GM21381 (cell line): Measurements from ENCODE around the gene PMEPA1.

Experiments
- ATAC-seq: cut with Tn5 transposase; IDR thresholded peaks from one replicate; pipeline ENCODE4 v1.9.1; 2021; ENCODE audit warnings: mild to moderate bottlenecking, moderate library complexity; ENCODE audit not compliant: unreplicated experiment

Gene PMEPA1

DNA sequence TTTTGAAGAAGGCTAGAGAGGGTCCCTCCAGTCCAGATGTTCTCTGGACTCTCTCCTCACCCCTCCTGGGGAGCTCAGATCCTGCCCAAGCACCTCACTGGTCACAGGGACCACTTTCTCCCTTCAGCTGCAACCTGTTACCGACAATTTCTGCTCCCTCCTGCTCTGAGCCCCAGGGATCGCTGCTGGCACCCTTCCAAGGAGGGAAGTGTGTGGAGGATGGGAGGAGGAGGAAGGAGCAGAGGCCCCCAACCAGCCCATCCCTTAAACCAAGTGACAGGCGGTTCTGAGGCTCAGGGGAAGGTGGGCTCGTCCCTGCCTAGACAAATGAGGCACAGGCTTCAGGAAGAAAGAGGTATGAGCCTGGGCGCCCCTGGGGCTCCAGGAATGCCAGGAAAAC is 13.9 kb downstream of the PMEPA1 start:
- no peak for ATAC-seq

DNA sequence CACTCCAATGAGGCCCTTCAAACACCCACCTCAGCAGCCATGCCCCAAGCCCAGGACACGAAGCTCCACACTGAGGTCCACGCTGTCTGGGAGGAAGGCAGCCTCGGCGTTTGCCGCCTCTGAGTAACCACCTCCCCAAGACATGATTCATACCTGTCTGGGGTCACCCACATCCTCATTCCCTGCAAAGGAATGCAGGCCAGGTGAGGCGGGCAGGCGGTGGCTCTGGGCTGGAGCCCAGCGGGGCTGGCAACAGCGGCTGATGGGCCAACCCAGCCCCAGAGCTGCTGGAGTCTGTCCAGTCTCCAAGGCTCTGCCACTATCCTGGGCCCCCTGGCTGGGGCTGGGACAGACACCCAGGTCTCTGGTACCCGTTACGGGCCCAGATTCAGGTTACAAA is 14.8 kb downstream of the PMEPA1 start:
- no peak for ATAC-seq

DNA sequence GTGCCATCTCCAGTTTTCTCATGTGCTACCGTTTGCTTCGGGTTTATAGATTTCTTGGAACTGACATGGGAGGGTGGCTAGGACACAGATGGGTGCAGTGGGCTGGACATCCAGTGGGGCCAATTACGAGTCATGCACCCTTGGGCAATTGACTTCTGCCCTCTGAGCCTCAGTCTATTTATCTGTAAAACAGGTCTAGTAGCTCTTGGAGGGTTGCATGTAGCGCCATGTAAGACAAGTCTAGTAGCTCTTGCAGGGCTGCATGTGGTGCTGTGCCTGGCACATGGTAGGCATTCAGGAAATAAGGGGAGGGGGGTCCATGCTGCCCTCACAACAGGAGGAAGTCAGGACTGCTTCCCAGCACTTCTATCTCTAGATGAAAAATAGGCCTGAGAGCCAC is 15.3 kb downstream of the PMEPA1 start:
- ATAC-seq: no peak

DNA sequence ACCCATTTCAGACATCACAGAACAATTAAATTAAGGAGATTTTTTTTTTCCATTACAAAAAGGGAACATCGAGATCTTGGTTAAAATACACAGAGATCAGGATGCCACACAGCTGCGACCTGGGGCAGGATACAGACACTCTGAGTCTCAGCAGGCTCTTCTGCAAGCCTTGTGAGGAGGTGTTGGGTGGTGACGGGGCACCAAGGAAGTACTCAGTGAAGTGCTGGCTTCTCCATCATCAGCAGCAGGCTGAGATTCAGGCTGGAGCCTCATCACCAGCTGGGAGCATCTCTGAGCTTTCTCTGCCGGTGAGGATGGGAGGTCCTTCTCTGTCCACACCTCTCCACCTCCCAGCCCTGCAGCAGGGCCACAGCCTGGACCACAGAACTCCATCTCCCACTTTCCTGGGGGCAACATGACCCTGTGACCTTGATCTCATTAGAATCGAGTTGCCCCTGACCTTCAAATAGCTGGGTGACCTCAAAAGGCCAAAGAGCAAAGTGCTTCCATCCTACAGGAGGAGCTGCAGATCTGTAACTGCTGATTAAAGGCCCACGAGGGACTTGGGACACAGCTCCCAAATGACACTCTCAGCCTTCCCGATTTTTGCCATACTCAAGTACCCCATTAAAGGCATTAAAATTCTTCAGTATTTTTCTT is 16.0 kb downstream of the PMEPA1 start:
- no peak for ATAC-seq

DNA sequence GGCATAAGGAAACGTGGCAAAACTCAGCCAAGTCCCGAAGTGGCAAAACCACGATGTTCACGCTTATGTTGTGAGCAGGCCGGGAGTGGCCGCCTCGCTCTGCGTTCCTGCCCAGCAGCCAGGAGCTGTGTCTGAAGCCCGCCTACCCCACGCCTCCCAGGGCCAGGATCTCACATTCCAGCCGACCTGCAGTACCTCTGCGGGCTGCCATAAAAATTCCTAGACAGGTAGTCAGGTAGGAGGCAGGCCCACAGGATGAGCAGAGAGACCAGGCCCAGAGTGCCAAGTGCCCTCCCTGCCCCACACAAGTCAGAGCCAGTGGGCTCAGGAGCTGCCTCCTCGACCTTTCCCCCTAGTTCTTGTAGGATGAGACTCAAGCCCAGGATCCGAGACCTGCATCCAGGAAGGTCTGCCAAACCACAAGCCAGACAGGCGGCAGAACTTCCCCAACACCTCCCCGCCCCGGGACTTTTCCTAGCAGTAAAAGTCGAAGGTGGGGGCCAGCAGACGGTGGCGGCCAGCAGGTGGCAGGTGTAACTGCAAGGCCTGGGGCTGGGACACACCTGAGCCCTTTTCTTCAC is 16.7 kb downstream of the PMEPA1 start:
- ATAC-seq: no peak

DNA sequence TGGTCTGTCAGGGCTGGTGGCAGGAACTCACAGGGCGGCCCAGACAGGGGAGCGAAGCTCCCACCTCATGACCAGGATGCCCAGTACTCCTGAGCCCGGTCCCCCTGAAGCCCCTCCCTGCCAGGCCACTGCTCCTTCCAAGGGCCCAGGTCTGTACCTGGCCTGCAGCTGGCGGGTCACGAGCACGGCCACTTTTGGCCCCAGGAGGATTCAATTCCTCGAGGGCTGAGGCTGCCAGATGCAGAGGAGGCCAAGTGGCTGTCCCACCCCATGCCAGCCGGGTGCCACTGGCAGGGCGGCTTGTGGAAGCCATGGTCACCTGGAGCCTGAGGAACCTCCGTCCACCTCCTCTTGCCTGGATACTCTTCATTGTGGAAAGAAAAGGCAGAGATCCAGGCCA is 17.4 kb downstream of the PMEPA1 start:
- no peak for ATAC-seq

DNA sequence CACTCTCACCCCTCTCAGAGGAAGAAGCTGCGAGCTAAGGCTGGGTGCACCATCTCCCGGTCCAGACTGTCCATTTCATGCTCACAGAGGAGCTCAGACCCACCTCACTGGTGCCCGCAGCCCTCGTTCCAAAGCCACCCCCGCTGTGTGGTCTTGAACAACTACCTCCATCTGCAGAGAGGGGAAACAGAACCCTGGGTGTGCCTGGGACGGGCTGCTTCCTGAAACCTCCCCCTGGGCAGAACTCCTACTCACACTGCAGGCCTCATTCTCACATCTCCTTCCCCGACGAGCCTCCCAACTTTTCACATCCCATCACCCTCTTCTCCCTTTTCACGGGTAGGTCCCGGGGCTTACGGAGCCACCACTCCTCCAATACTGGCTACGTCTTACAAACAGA is 18.1 kb downstream of the PMEPA1 start:
- no peak for ATAC-seq

DNA sequence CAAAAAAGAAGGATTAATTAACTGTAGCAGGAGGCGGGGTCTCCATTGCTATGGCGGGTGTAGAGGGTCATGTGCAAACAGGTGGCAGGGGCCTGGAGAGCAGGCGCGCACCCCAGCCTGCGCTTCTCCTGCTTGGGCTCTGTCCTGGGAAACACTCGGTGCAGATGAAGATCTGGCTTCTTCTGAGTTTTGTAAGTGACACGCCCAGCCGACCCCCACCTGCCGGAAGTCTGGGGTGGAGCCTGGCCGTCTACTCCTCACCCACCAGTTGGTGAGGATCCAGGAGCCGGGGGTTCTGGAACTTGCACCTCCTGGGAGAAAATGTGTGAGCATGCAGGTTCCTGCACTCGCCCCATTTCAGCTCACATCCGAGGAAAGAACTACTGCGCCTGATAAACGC is 19.3 kb downstream of the PMEPA1 start:
- no peak for ATAC-seq

DNA sequence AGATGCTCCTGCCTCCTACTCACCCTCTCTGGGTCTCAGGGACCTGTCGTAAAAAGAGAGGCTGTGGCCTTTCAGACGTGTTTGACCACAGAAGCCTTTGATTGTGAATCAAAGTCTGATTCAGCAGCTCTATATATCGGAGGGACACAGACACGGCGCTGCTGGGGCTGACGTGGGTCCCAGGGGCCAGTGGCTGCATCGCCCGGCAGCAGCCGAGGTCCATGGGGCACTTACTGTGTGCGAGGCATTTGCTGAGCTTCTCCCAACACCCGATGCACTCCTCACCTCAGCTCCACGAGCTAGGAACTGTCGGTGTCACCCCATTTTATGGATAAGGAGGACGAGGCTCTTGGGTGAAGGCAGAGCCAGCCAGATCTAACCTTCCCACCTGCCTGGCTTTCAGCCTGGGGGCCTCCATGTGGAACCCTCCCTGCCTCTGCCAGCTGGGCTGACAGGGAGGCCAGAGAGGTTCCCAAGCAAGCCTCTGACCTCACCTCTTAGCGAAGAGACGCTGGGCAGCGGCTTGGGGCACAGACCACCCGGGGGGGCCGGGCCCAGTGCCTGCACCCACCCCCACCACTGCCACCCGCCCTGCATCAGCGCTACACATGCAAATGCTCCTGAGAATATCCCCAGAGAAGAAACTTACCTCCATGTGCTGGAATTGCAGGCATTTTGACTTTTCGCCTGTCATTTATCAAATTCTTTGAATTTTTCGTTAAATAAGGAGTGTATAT is 19.9 kb downstream of the PMEPA1 start:
- ATAC-seq: no peak

DNA sequence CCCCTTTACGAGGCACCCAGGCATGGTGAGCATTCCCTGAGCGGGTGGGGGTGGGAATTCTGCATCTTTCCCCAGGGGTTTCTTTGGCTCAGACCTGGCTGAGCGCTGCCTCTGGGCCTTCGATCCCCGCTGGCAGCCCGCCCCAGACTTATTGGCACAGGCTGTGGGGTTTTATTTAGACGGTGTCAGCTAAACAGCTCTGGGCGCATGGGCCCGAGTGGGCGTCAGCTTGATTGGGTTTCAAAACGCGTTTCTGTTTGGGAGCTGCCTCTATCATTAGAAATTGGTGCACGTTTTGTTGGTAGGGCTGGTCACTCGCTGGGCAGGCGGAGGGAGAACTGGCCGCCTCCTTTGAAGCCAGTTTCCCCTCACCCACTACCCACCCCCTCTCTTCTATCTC is 21.0 kb downstream of the PMEPA1 start:
- ATAC-seq: no peak

DNA sequence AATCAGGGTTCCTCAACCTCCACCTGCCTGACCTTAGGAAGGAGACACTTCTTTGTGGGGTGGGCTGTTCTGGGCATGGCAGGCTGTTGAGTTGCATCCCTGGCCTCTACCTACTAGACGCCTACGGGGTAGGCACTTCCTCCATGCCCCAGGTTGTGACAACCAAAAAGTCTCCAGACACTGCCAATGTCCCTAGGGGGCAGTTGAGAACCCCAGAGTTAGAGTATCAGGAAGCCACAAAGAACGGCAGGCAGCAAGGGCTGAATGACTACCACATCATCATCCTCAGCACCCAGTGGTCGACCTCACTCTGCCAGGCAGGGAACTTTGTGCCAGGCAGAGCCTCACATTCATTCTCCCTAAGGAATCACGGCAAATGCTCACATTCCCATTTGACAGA is 21.5 kb downstream of the PMEPA1 start:
- ATAC-seq: no peak

DNA sequence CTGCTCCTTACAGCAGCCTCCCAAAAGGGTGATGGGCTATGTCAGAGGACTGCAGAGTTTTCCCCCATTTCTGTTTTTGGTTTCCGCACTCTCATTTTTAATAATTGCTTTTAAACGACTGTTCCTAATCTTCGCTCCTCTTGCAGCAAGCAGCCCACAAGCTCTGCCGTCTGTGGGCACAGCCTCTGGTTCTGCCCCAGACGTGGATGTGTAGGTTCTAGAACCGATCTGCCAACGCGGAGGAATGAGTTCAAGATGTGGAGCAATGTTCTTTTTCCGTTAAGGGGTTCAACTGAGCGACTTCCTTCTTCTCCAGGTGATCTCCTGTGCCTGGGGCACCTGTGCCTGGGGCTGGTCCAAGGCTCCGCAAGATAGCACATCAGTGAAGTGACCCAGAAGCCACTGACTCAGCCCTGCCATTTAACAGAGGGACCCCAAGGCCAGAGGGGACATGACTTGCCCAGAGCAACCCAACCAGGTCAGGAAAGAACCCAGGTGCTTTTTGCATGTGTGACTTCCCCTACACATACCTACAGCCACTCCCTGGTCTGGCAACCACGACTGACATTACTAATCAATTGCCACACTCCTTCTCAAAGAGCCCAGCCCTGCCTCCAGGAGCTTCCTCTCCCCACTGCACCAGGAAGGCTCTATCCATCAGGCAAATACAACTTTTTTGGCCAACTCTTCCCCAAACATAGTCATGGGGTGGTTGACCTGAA is 22.7 kb downstream of the PMEPA1 start:
- no peak for ATAC-seq

DNA sequence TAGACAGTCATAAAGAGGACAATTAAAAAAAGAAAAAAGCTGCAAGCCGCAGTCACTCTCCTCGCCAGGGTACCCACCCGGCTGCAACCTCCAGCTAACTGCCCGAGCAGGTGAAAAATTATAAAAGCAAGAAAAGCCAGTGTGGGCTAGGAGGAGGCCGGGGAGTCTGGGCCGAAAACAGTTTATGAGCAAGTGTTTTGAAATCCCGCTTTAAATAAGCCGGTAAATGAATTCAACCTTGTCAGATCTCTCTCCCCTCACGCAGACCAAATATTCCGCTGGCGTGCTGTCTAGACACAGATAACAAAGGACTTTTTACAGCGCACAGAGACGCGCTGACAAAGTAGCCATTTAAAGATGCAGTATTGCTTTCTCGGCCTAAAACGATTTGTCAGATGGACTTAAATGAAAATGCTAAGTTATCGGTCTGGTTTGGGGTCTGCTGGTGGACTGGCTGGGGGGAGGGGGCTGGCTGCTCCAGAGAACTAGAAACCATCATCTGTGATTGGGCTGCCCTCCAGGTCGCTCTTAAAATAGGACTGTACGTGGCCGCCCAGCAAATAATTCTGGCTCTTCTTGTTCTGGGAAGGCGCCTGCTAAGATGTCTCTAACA is 24.6 kb downstream of the PMEPA1 start:
- no peak for ATAC-seq

DNA sequence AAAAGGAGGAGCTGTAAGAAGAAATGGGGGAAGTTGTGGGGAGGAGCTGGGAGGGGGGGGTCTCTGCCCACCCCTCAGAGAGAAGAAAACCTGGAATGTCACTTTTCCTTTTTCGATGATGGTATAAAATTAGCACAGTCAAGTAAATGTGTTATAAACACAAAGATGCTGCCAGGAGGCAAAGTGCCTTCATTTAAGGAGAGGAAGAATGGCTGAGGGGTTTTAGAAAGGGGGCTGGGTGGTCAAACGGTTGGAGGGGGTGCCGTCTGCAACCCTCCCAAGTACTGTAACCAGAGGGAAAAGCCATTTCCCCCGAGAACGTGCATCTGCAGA is 25.0 kb downstream of the PMEPA1 start:
- no peak for ATAC-seq

DNA sequence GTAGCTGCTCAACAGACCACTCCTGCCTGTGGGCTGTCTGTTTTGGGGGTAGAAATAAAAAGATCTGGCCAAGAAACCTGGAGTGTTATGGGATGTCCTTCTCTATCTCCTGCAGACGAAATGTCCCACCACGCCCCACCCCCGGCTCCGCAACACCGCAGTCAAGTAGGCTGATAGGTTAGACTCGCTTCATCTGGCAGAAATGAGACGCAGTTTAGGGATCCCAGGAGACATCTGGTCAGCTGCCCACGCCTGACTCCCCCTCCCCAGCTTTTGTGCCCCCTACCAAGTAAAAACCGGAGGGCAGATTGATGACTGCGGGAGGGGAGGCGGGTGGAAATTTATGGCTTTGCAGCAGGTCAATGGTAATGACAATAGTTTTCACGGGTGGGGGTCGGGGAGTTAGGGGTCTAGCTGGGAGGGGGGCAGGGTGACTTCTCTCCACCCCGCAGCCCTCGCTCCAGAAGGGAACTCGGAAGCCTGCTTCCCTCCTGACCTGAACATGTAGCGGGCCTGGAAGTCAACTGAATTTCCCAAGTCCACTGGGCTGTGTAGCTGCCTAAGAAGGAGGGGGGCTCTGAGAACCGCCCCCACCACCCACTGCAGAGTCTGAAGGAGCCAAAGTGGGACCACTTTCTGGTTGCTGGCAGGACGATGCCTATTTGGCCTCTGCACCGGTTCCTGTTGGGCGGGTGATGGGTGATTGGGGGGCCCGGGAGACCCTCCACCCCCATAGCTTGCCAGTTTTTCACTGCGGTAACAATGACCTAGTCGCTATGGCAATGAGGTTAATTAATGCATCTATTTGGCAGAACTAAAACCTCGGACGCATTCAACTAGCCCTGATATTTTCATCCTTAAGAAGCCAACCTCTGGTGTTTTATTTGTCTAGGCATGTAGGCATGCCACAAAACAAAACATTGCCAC is 25.7 kb downstream of the PMEPA1 start:
- no peak for ATAC-seq

DNA sequence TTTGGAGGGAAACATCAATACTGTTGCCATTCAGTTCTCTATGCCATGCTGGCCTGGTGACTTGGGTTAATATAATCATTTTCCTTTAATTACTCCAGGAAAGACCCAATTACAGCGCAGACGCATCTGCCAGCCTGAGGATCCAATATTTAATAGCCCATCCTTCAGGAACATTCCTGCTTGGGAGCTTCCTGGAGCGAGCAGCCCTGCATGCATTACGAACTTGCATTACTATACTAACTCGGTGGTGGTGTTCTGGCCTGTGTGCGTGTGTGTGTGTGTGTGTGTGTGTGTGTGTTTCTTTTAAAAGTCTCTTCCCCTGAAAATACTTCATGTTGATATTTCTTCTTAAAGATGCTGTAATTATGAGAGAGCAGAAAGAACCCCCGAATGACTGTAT is 26.5 kb downstream of the PMEPA1 start:
- ATAC-seq: no peak

DNA sequence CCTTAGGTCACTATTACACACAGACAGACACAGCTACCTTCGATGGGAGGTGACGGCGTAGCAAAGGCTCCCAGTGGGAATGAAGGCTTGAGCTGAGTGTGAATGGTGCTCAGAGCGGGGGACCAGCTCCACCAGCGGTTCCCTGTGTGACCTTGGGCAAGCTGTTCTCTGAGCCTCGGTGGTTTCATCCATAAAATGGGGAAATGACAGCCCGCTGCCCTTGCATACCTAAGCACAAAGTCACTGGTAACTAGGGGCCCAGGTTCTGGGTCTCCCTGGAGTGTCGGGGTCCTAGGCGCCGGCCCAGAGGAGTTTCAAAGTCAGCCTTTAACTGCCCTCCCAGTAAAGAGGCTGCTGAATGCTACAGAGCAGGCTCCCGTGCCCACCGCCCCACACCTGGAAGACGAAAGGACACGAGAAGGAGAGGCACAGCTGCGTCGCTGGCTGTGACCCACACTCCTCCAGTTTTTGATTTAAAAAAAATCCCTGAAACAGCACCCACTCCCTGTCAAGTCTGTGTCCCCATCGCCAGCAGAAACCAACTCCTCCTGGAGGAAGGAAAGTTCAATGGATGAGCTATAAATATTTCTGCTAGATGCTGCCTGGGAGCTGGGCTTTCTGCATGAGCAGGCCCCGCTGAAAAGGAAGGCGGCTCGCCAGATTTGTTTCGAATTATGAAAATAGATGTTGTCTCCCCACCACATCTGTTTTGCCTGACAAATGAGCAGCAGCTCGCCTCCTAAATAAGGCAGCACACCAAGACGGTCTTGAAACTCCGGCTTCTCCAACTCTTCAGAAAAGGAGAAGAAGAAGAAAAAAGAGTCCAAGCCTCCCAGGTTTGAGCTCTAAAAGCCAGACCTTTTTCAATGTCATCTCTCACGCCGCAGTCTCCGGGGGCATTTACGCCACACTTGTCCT is 27.4 kb downstream of the PMEPA1 start:
- peak; percentile 28 for ATAC-seq

DNA sequence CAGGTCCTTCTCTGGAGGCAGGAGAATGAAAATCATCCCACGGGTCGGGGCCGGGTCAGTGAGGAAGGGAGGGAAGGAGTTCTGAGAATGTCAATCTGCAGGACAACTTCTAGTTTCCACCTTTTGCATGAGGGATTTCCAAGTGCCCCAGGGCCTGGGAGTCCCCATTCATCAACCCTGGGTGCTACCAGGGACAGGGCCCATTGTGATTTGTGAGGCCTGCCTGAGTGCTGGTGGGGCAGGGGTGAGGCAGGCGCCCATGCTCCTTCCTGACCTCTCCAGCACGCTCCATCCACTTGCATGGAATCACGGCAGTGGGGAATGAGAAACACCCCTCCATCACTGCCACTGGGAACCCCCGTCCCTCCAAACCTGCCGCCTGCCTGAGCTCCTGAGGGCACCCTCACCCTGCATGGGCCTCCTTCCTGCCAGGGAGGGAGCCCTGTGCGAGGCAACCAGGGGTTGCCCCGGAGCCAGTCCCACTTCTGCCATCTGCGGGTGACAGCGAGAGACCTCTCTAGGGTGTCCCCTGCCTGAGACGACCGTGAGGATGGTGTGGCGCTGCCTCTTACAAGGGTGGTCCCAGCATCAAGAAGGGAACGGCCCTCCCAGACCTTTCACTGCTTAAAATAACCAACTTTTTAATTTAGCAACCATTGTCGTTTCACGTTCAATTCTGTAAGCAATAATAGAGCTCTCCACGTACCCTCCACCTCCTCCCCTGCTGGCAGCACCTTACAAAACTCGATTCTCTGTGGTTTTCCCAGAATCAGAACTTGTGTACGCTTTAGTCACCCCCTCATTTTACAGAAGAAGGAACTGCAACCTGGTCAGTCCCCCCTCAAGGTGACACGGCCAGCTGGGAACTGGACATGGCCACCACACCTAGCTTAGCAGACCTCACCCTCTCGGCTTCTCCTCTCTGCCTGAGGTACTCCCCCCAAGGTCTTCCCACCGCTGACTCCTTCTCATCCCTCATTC is 28.6 kb downstream of the PMEPA1 start:
- no peak for ATAC-seq
